Activated CD8-positive, alpha-beta memory T cell treated with anti-CD3 and anti-CD28 coated beads for 1 hour (primary cell): ENCODE results near the gene ENAH.
"Not testable (repeated sequence)": the region's sequence is repeated elsewhere in the genome, so short reads cannot be mapped to it uniquely, and the experiment has no call there.

ENCODE experiments used
- DNase-seq, 2 donors: peaks; one replicate each; pipeline ENCODE4 v3.0.0-alpha.2; 2020; ENCODE audit warnings: low read depth in 1 of 2; ENCODE audit errors: extremely low read depth in 1 of 2

Gene ENAH

DNA sequence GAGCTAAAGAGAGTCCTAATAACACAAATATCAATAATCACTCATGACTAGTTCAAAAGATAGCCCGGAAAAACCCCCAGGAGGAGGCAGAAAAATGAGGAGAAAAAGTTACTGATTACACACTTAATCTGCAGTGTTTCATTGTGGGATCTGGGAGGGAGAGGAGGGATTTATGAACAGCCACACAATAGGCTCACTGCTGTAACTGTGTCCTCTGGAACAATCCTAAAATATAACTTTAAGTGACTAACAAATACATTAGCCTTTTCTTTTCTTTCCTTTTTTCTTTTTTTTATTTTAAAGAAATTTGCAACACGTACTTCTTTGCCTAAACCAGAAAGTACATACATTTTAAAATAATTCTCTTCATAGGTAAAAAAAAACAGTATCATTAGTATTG is 118.8 kb downstream of the ENAH start:
- no peak for DNase-seq

DNA sequence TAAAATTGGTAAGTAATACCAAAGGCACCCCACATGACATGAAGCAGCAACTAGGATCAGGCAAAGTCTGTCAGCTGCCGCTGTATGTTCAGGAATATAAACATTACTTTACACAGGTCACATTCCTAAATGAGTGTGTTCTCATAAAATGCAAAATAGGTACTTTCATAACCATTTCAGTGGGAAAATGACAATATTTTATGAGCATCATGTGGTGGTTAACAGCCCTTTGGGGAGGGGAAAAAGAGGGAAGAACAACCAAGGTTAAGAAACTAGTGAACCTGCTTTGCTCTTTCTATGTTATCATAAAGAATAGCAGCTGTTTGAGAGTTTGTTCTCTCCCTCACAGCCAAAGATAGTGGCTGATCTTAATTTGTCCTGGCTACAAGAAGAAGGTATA is 119.7 kb downstream of the ENAH start:
- no peak for DNase-seq

GRCh38 chr1:225532240-225532944 is 120.5 kb downstream of the ENAH start:
- no peak for DNase-seq

DNA sequence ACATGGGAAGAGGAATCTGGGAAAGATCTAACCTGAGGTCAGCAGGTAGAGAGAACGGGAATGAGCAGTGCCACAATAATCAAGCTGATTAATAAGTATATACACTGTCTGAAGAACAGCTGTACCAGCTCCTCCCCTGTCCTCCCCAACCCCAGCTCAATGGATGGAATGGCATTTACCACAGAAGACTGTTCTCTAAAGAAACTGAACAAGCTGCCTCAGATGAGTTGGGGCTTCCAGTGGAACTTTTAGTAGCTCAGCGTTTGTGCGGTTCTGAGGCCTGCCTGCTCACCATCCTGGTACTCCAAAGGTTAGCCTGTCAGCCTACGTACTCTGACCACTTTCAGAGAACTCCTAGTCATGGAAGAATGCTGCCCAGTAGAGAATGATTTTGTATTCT is 123.2 kb downstream of the ENAH start:
- DNase-seq: no peak

DNA sequence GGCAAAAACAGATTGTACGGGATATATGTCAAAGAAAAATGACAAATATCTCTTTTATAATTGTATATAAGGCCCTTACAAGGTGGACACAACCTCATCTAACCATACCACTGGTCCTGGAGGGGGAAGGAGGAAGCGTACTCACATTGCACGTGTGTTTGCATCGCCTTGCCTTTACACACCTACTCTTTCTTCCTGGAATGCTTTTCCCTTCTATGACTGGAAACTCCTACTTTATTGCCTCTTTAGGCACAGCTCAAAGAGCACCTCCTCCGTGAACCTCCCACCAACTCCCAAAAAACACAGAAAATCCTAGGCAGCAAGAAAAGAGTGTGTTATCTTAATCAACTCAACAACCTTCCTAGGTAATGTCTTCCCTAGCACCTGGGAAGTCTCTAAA is 125.3 kb downstream of the ENAH start:
- no peak for DNase-seq

GRCh38 chr1:225526878-225527277 is 126.0 kb downstream of the ENAH start:
- no peak for DNase-seq

DNA sequence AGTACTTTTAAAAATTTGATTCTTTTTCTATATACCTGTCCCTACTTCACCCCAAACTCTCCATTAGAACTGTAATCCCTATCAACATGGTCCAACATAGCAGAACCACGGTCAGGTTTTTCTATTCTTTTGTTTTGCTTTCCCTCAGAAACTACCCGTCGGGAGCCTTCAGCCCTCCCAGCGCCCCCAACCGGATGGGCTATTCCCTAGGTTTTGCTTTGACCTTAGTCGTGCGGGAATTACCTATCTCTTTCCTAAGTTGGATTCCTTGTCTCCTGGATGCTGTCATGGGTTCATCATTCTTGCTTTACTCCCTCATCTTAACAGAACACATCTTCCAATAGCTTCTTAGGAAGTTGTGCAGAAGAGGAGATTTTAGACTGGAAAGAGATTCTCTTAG is 127.5 kb downstream of the ENAH start:
- DNase-seq: no peak

DNA sequence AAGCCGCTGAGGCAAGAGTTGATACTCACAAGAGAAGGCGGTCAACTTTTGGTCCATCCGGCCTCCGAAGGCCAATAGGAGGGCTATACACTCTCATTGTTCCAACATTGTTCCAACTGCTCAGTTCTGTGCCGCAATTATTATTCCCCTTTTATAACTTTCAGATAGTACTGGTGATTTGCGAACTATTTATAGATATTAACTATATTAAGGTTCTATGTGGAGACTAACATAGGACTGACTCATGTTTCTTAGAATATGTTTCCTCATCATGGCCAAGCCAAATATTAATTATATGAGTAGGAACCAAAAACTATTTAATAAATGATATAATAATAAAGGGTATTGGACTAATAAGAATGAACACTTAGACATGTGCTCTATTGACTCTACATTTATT is 128.4 kb downstream of the ENAH start:
- DNase-seq: no peak

GRCh38 chr1:225523263-225523950 is 129.5 kb downstream of the ENAH start:
- DNase-seq: no peak

DNA sequence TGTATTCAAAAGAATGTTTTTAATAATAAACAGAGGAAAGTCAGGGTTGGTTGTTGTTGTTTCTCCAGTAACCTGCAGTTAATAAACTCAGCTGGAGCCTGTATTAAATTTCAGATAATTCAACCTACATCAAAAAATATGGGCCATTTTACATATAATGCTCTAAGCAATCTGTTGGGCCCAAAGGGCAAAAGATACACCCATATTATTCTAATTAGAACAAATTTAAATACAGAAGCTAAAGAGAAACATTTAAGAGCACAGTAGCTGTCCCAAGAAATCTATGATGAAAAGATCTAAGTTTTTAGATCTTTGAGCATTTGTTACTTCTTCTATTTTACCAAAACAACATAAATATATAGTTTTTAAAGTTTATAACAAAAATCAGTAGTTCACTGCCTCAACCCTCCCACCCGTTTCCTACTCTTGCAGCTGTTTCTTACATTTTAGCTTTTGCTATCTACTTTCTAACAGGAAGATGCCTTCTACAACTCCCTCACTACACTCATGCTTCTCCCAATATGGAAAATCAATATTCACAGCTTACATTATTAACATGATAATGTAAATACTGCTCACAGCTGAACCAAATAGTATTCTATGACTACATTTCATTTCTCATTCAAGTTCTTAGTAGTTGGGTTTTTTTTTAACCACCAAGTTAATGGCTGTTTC is 130.2 kb downstream of the ENAH start:
- no peak for DNase-seq

- no peak for DNase-seq
Measured at GRCh38 chr1:225520587-225521227, 132.2 kb downstream of the ENAH start.

GRCh38 chr1:225519166-225519863 is 133.6 kb downstream of the ENAH start:
- DNase-seq: no peak

DNA sequence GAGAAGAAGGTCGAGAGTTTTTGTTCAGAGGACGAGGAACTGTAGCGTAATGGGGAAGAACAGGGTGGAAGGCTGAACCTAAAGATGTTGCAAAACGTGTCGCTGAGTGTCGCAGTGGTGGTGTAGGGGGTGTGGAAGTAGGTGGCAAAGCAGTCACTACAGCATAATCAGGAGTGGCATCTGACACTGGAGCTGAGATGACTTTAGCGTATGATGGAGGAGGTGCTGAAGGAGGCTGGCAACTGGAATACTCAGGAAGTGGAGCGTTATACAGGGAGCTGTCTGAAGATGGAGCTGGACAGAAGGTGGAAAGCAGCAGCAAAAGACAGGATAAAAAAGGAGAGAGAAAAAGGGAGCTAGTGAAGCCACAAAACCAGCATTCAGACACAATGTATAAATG is 135.2 kb downstream of the ENAH start:
- DNase-seq: no peak

DNA sequence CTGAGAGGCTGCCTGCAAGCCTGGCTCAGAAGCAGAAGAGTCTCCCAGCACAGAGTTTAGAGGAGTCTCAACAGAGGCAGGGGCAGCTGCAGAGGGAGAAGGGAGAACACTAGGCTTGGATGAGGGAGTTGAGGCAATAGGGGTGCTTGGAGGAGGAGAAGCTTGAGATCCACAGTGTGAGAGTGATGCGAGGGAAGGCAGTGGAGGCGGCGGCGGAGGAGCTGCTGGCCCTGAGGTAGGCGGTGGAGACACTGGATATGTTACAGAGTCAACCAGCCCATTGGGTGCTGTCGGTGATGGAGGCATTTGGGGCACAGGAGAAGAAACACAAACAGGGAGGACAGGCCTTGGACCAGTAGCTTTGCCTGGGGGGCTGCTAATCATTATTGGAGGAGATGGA is 135.7 kb downstream of the ENAH start:
- no peak for DNase-seq

GRCh38 chr1:225514671-225515081 is 138.2 kb downstream of the ENAH start:
- no peak for DNase-seq

DNA sequence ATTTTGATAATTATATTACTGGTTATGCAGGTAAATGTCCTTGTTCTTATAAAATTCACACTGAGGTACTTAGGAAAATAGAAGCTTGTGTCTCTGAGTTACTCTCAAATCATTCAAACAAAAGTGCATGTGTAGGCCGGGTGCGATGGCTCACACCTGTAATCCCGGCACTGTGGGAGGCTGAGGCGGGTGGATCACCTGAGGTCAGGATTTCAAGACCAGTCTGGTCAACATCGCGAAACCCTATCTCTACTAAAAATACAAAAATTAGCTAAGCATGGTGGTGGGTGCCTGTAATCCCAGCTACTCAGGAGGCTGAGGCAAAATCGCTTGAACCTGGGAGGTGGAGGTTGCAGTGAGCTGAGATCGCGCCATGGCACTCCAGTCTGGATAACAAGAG is 139.3 kb downstream of the ENAH start:
- DNase-seq: not testable (repeated sequence)

DNA sequence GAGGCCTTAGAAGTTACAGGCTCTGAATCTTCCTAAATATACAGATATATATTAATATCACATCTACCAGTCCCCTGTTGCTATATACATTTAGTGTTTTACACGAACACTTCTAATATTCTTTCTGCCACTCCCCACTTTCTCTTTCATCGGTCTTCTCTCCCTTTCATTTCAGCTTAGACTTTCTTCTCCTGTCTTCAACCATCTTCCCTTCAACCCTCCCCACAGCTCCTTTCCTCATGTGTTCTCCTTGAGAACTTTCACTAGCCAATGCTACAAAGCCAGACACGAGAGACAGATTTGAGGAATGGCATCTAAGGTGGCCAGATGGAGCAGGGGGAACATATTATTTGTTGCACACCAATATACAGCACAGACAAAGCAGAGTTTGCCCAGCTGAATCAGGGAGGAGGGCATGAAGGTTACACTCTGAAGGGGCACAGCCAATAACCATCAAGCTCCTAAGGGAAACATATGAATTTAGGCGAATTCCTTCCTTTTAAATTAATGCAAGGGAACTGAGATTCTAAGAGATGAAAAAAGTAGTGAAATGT is 141.0 kb downstream of the ENAH start:
- DNase-seq: no peak

GRCh38 chr1:225510740-225511139 is 142.2 kb downstream of the ENAH start:
- DNase-seq: not testable (repeated sequence)

DNA sequence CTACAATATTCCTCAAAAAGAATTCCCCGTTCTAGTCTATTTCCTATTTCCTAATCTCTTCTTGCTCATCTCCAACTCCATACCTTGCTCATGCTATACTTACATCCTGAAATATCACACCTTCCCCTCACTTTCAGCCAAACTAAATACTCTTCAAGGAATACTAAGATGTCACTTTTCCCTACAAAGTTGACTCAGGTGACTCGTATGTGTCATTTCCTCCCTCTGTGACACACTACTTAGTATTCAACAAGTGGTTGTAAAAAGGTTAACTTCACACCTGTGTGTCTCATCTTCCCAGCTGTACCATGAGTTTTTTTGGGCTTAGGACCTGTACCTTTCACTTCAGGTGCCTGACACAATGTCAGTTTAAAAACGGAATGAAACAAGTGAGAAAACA is 143.2 kb downstream of the ENAH start:
- no peak for DNase-seq

DNA sequence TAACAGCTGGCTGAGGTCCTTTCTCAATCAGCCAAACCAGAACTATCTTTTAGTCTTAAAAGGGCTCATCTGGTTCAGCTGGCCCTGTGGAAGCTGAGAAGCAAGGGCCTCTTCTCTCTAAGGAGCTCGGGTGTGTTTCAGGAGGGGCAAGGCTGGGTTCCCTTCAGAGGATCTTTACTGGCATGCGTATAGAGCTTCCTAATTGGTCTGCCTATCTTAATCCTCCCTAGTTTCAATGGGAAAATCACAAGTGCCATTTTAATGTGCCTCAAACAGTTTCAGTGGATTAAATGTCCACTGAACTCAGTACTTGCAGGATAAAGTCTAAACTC is 143.6 kb downstream of the ENAH start:
- DNase-seq: no peak
